ENCODE data around the gene DSG4. TPM values are rescaled to one million over a fixed set of nuclear protein-coding genes. Genes with fewer than 3 reads are reported as not detected.

The DSG4 gene
- total and polyA plus RNA-seq, 2 of the 4 experiments (the other 2 are of a cell fraction) = not detected

DNA sequence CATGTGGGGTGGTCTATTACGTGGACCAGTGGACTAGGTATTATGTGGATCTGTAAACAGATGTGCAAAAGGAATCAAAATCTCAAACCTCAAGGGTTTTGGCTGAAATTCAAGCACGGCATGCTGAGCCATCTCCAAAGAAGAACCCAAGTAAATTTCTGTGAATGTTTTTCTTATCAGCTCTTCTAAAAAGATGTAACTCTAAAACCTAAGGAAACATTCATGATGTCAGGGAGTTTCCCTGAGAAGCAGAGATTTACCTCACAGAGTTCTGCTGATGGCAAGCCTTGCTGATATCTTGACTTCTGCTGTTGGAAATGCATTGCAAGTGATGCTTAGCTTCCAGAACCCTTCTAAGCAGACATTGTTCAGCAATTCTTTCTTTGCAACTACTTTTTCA lies 21.6 kb downstream of the DSG4 start:
- H3K36me3 ChIP-seq (ENCODE audit: control insufficient read depth, insufficient read depth, low read length) = no peaks in the 10 kb centered on the region
- POLR2A ChIA-PET (ENCODE audit: unreplicated experiment) = no interaction called here
- no peaks in the 10 kb centered on the region for H3K9me1 ChIP-seq (ENCODE audit: insufficient read depth, low read length)
- no peak overlapping the region for H3K18ac ChIP-seq (ENCODE audit: low read depth, low read length)
- no peak overlapping the region for H4K5ac ChIP-seq (ENCODE audit: low read depth, low read length)
- H4K91ac ChIP-seq (ENCODE audit: insufficient read depth, low read depth, low read length) = no peak overlapping the region
- DNase-seq (no peak), ATAC-seq (ENCODE audit: low read depth) (no peak)
- H3K56ac ChIP-seq (ENCODE audit: extremely low read depth, insufficient read depth, low read length) = no peak overlapping the region
- no peak overlapping the region for H2AK9ac ChIP-seq (replicated peaks; ENCODE audit: low read depth, low read length, poor library complexity)
- no peaks in the 10 kb centered on the region for H3K27me3 ChIP-seq (ENCODE audit: control insufficient read depth, insufficient read depth, low read length)
- H3K23ac ChIP-seq (ENCODE audit: low read depth, low read length) = no peak overlapping the region
- no peak overlapping the region for H3K4me2 ChIP-seq (ENCODE audit: low read depth, low read length)
- dilution Hi-C loops (cut with HindIII; ENCODE audit: low sequenced_read_pairs, unreplicated experiment) = no loop called here
- no TSS peak for BruUV-seq (replicated peaks)
- no peak overlapping the region for H2BK20ac ChIP-seq (ENCODE audit: low read depth, low read length)
- CTCF ChIA-PET = no interaction called here
- H4K20me1 ChIP-seq (ENCODE audit: insufficient read depth, low read length) = no peaks in the 10 kb centered on the region
- no peaks in the 10 kb centered on the region for H3K9me3 ChIP-seq (ENCODE audit: control insufficient read depth, insufficient read depth, low read length)
- no peaks in the 10 kb centered on the region for H3K79me1 ChIP-seq (ENCODE audit: low read depth in 1 of 2, low read length in 2 of 2)
- no peak overlapping the region for H3K14ac ChIP-seq (replicated peaks; ENCODE audit: low read depth, low read length)
- no peak overlapping the region for H2BK120ac ChIP-seq (ENCODE audit: low read depth, low read length)
- H2BK5ac ChIP-seq (ENCODE audit: low read depth, low read length, poor library complexity, severe bottlenecking) = no peak overlapping the region
- no peak overlapping the region for H3K27ac ChIP-seq (ENCODE audit: insufficient read depth, low read length)
- TF ChIP-seq NFE2L2 (IDR thresholded peaks at IDR 0.05; ENCODE audit: low read depth, low read length) (no peak), POLR2A (IDR thresholded peaks at IDR 0.05; ENCODE audit: low read depth, low read length) (no peak), CTCF (conservative IDR thresholded peaks at IDR 0.05; ENCODE audit: low read depth, low read length) (no peak), RAD21 (IDR thresholded peaks at IDR 0.05; ENCODE audit: low read length) (no peak), RCOR1 (IDR thresholded peaks at IDR 0.05; ENCODE audit: insufficient replicate concordance, low read length) (no peak), MAZ (IDR thresholded peaks at IDR 0.05; ENCODE audit: borderline replicate concordance, low read depth, low read length) (no peak), SMC3 (IDR thresholded peaks at IDR 0.05; ENCODE audit: low read depth, low read length) (no peak), MXI1 (IDR thresholded peaks at IDR 0.05; ENCODE audit: borderline replicate concordance, low read depth, low read length) (no peak), CEBPB (IDR thresholded peaks at IDR 0.05; ENCODE audit: low read depth, low read length) (no peak), CHD1 (IDR thresholded peaks at IDR 0.05; ENCODE audit: low read depth, low read length) (no peak), MAFK (IDR thresholded peaks at IDR 0.05; ENCODE audit: low read depth, low read length) (no peak), USF2 (IDR thresholded peaks at IDR 0.05; ENCODE audit: low read depth, low read length) (no peak), RFX5 (IDR thresholded peaks at IDR 0.05; ENCODE audit: low read depth, low read length) (no peak), FOS (IDR thresholded peaks at IDR 0.05; ENCODE audit: low read depth, low read length) (no peak), BHLHE40 (IDR thresholded peaks at IDR 0.05; ENCODE audit: low read depth, low read length) (no peak)
- TF ChIP-seq, protein P1, sequence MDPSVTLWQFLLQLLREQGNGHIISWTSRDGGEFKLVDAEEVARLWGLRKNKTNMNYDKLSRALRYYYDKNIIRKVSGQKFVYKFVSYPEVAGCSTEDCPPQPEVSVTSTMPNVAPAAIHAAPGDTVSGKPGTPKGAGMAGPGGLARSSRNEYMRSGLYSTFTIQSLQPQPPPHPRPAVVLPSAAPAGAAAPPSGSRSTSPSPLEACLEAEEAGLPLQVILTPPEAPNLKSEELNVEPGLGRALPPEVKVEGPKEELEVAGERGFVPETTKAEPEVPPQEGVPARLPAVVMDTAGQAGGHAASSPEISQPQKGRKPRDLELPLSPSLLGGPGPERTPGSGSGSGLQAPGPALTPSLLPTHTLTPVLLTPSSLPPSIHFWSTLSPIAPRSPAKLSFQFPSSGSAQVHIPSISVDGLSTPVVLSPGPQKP (IDR thresholded peaks at IDR 0.05; ENCODE audit: borderline replicate concordance, low read depth, low read length) = no peak
- WGBS, 2 experiments (ENCODE audit: extremely low coverage in 2 of 2, insufficient read length in 1 of 2) = no CpG with 5 or more reads among the region's 2 CpGs
- no peak overlapping the region for H3K4me3 ChIP-seq (ENCODE audit: insufficient read depth, low read depth, low read length)
- H3K4ac ChIP-seq (ENCODE audit: low read depth, low read length) = no peak overlapping the region
- no peaks in the 10 kb centered on the region for H3K4me1 ChIP-seq (ENCODE audit: control insufficient read depth, insufficient read depth, low read length)
- no peak overlapping the region for H2BK15ac ChIP-seq (ENCODE audit: low read depth, low read length)
- no peak overlapping the region for H2AFZ ChIP-seq (replicated peaks; ENCODE audit: low read length, poor library complexity)
- no peak overlapping the region for H3K9ac ChIP-seq (ENCODE audit: low read depth, low read length)
- in situ Hi-C loops (cut with MboI; ENCODE audit: low sequenced_read_pairs) = no loop called here
- intact Hi-C loops (cut with micrococcal nuclease) = no loop called here
- H2AK5ac ChIP-seq (ENCODE audit: low read depth, low read length) = no peak overlapping the region
- H4K8ac ChIP-seq (ENCODE audit: low read depth in 2 of 2, low read length in 2 of 2) = no peak overlapping the region
